Stimulated activated CD4-positive, alpha-beta T cell treated with anti-CD3 and anti-CD28 coated beads, TNF-alpha, amount 100 ng/mL, for 1 hour (primary cell): ENCODE measurements around the gene MATCAP1.

Source experiments
- DNase-seq, 3 donors: peaks; one replicate each; pipeline ENCODE4 v3.0.0-alpha.2; 2020; ENCODE audit warnings: low read depth in 3 of 3, low spot score in 1 of 3

The MATCAP1 gene

DNA sequence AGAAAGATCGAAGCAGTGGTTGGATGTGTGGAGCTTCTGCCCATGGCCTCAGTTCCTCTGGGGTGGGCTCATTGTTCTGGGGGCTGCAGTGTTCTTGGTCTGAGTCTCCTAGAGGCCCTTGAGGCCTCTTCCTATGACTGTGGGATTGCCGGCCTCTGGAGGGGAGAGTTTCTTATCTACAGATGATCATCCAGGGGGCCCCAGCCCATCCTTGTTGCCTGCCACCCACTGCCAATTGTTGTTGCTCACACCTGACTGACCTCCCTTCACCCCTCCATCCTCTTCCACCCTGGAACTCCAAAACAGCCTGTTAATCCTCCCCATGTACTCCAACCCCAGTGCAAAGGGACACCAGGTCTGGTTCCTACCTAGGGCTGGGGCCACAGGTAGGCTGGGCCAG lies 38.8 kb downstream of the MATCAP1 start:
- DNase-seq, result no peak

DNA sequence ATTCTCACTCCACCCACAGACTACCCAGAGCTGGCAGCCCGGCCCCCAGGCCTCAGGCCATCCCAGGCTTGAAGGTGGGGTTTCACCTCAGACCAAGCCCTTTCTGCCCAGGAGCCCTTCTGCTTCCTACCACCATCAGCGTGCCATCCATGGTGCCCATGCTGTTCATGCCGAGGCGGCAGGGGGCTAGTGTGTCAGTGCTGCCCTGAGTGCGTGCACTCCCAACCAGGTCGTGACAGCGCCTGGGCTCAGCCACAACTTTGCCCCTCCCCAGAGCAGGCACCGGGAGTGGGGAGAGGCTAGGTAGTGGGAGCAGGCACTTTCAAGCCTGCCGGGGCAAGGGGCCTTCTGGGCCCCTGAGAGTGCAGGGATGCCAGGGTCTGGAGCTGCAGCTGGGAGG lies 41.4 kb downstream of the MATCAP1 start:
- no peak for DNase-seq

DNA sequence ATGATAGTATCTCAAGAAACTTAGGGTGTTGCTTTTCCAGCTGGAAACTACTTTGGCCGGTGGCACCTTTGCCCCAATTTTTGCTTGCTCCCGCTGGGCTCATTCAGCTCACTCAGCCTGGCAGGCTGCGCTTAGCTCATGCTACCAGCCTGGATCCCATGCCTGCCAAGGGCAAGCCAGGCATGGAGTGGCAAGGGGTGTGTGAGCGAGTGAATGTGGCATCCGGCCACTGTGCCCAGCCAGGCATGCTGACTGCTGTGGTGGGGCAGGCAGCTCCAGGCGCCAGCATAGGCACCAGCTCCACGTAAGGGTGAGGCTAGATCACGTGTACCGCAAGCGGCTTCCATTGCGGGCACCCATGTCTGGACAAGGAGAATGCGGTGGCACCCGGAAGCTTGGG lies 42.4 kb downstream of the MATCAP1 start:
- no peak for DNase-seq

DNA sequence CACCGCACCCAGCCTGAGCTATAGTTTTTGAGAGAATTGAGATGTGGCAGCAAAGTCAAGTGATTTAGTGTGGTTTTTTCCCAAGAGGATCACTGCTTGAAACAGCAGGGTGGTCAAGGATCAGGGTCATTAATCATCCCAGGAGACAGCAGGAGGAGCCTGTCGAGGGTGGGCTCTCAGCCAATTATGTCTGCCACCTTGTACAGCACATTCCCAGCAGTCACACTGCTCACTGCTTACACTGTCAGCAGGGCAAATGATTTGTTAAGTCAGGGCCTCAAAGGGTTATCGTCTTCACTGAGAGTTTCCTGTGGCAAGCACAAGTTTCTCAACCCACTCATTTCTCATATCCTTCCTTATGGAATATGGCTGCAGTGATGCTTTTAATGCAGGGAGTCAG lies 46.2 kb downstream of the MATCAP1 start:
- DNase-seq, result no peak

DNA sequence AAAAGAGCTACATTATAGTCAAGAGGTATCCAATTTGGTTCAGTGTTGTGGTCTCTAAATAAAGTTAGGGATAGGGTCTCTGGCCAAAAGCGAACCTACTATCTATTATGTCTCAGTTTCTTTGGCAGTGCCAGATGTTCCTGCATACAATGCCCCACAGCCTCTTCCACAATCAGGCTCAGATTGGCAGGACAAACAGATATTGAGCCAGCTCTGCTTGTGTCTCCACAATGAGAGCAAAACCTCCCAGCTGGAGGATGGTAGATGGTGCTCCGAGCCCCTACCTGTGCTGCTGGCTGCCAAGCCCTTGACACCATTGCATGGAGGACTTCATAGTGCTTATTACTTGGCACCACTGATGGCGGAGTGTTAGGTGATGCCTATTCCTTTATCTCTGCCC lies 54.3 kb downstream of the MATCAP1 start:
- DNase-seq, result no peak

DNA sequence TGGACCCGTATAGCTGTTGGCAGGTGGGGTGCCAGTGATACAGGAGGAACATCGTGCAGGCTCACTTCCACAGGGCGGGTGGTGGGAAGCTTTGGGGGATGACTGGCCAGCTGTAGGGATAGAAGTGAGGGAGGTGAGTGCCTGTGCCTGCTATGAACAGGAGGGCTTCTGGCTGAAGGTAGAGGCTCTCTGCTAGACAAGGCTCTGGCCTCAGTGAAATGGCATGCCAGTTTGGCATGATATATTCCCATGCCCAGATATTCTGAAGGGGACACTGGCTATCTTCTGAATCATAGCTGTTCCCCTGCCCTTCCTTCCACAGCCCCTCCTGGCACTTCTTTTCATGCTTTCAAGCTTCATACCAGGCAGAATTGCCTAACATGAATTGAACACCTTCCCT lies 54.9 kb downstream of the MATCAP1 start:
- DNase-seq, result no peak

DNA sequence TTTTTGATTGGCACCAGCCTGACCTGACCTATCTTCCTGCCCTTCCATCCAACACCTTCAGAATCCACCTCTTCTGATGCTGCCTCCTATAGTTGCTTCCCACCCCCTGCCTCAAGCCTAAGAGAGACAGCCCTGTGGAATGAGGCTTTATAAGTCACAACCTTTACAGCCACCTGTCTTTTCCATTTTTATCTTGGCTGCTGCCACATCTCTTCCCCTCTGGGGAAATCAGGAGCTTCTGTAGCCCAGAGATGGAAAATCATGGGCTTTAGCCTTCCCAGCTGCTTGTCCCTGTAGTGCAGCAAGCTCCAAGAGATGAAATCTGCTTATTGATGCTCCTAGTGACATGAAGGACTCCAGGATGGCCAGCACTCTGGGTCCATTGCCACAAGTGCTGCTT lies 55.3 kb downstream of the MATCAP1 start:
- DNase-seq, result no peak
